Measurements from ENCODE around the gene FGF14. TPM values are rescaled to one million over a fixed set of nuclear protein-coding genes. Genes with fewer than 3 reads are reported as not detected.

The FGF14 gene
- total RNA-seq, 1 experiment from 2014 or later: 0.22 TPM

- WGBS (ENCODE audit: extremely low coverage, insufficient read length, low lambda C conversion rate): no CpG with 5 or more reads among the region's 3 CpGs
- Histone ChIP-seq H3K9ac (ENCODE audit: extremely low read depth, insufficient read length, low read length) (no peak overlapping the region), H3K56ac (ENCODE audit: insufficient read length, low read depth, low read length) (no peak overlapping the region), H2BK12ac (ENCODE audit: insufficient read length, low read depth, low read length) (no peak overlapping the region), H2AK5ac (ENCODE audit: insufficient read length, low read length) (no peak overlapping the region), H2BK120ac (ENCODE audit: low read depth, low read length, poor library complexity, severe bottlenecking) (no peak overlapping the region), H4K5ac (ENCODE audit: insufficient read length, low read depth, low read length) (no peak overlapping the region), H4K8ac (replicated peaks; ENCODE audit: insufficient read length, low read depth, low read length) (no peak overlapping the region), H3T11ph (ENCODE audit: low read length) (no peak overlapping the region), H3K4me2 (ENCODE audit: insufficient read depth, insufficient read length, low read length) (no peak overlapping the region), H2BK20ac (ENCODE audit: low read depth, low read length, poor library complexity, severe bottlenecking) (no peak overlapping the region), H4K91ac (ENCODE audit: insufficient read length, low read depth, low read length) (no peak overlapping the region), H4K20me1 (ENCODE audit: control insufficient read depth, insufficient read depth, insufficient read length) (no peaks in the 10 kb centered on the region), H3K27ac (ENCODE audit: insufficient read length, low read depth, low read length) (no peak overlapping the region), H3K9me3 (ENCODE audit: control insufficient read depth, low read depth, low read length) (no peaks in the 10 kb centered on the region), H3K23ac (ENCODE audit: insufficient read length, low read depth, low read length) (no peak overlapping the region), H3K4ac (ENCODE audit: low read depth, low read length) (no peak overlapping the region), H3K4me1 (ENCODE audit: insufficient read depth, low read length) (peaks cover 3% of the 10 kb centered on the region; the same call in 1 of the 2 replicates), H3K79me2 (ENCODE audit: insufficient read depth, low read length) (no peaks in the 10 kb centered on the region), H2AFZ (ENCODE audit: low read length) (no peak overlapping the region), H3K14ac (ENCODE audit: insufficient read depth, low read length) (no peak overlapping the region), H3K27me3 (ENCODE audit: insufficient read depth, low read length) (no peaks in the 10 kb centered on the region), H3K23me2 (ENCODE audit: insufficient read length, low read depth, low read length, poor library complexity, severe bottlenecking) (no peaks in the 10 kb centered on the region), H2BK5ac (ENCODE audit: insufficient read length, low read length) (no peak overlapping the region), H3K18ac (ENCODE audit: insufficient read length, low read depth, low read length) (no peak overlapping the region), H2BK15ac (ENCODE audit: low read depth, low read length) (no peak overlapping the region), H3K79me1 (ENCODE audit: insufficient read depth, low read depth, low read length, poor library complexity, severe bottlenecking) (no peaks in the 10 kb centered on the region)
- DNase-seq: no peak
- Mint-ChIP-seq H3K27ac (no peak overlapping the region), H3K36me3 (ENCODE audit: insufficient read depth in 1 of 3, low read depth in 3 of 3) (no peaks in the 10 kb centered on the region), H3K27me3 (ENCODE audit: low read depth) (no peaks in the 10 kb centered on the region), H3K4me3 (no peak overlapping the region), H3K9me3 (no peaks in the 10 kb centered on the region), H3K4me1 (peaks cover 3 to 9% of the 10 kb centered on the region in 2 experiments; a peak in 3 of 4 replicates)
- no peak for TF ChIP-seq CTCF (conservative IDR thresholded peaks at IDR 0.05)
These were observed 650.4 kb downstream of the FGF14 start for GRCh38 chr13:101751488-101751887.

All from H9 (cell line).